SH-SY5Y (cell line): ENCODE data around the gene GALNTL6.

Experiments used
- GATA2 ChIP-seq: IDR thresholded peaks from 2 replicates; pipeline ENCODE4 v1.6.1; 2011; ENCODE audit warnings: mild to moderate bottlenecking, low read depth, low read length
- GATA3 ChIP-seq: IDR thresholded peaks from 2 replicates; pipeline ENCODE4 v1.6.1; 2011; ENCODE audit warnings: low read depth, mild to moderate bottlenecking, low read length, moderate library complexity

- TF ChIP-seq GATA3 (no peak), GATA2 (no peak)
These were observed 30.3 kb downstream of the GALNTL6 start for GRCh38 chr4:171843456-171843855.
